ENCODE measurements around the gene IRAK1. TPM values are rescaled to one million over a fixed set of nuclear protein-coding genes. Genes with fewer than 3 reads are reported as not detected.
"Not testable (repeated sequence)": the region's sequence is repeated elsewhere in the genome, so short reads cannot be mapped to it uniquely, and the experiment has no call there.

IRAK1 gene
- total RNA-seq, 1 donor from 2014 or later: 86.1 TPM

DNA sequence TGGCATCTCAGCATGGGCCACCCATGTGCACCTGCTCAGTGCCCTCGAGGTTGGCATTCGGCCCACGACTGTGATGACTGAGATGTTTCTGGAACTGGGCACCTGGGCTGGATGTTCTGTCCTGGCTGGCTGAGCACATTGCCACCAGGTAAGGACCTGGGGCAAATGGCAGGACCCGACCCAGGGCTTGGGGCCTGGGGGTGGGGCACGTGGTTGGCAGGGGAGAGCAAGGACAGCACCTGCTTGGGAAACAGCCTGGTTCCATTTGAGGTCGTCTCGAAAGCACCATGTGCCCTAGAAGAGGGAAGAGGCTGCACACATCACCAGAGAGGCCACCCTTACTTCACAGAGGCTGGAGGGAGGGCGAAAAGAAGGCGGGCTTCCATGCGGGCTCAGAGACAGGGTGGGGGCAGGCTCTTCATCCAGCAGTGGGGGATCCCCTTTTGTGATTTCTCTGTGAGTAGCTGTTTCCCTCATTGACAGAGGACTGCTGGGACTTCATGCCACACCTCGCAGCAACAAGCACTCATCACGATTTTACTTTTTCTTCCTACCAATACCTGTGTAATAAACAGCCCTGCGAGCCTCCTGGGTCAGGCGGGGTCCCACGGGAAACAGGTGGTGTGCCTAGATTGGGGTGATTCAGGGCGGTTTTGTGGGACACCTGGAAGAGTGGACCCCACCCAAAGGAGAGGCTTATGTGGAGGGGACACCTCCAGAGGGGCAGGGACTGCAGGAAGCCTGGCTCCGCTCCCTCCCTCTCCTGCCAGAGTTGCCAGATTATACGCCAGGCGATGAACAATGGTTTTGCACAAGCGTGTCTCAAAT is 35.1 kb downstream of the IRAK1 start:
- no peak for DNase-seq (ENCODE audit: extremely low spot score, unreplicated experiment)
- Mint-ChIP-seq H3K4me1 (ENCODE audit: unreplicated experiment) (peaks cover 6% of the 10 kb centered on the region), H3K4me3 (no peak overlapping the region), H3K27me3 (no peaks in the 10 kb centered on the region), H3K36me3 (peaks cover 5% of the 10 kb centered on the region), H3K9me3 (no peaks in the 10 kb centered on the region), H3K27ac (no peak overlapping the region)
- TF ChIP-seq, protein P1, sequence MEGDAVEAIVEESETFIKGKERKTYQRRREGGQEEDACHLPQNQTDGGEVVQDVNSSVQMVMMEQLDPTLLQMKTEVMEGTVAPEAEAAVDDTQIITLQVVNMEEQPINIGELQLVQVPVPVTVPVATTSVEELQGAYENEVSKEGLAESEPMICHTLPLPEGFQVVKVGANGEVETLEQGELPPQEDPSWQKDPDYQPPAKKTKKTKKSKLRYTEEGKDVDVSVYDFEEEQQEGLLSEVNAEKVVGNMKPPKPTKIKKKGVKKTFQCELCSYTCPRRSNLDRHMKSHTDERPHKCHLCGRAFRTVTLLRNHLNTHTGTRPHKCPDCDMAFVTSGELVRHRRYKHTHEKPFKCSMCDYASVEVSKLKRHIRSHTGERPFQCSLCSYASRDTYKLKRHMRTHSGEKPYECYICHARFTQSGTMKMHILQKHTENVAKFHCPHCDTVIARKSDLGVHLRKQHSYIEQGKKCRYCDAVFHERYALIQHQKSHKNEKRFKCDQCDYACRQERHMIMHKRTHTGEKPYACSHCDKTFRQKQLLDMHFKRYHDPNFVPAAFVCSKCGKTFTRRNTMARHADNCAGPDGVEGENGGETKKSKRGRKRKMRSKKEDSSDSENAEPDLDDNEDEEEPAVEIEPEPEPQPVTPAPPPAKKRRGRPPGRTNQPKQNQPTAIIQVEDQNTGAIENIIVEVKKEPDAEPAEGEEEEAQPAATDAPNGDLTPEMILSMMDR (conservative IDR thresholded peaks at IDR 0.05): no peak

DNA sequence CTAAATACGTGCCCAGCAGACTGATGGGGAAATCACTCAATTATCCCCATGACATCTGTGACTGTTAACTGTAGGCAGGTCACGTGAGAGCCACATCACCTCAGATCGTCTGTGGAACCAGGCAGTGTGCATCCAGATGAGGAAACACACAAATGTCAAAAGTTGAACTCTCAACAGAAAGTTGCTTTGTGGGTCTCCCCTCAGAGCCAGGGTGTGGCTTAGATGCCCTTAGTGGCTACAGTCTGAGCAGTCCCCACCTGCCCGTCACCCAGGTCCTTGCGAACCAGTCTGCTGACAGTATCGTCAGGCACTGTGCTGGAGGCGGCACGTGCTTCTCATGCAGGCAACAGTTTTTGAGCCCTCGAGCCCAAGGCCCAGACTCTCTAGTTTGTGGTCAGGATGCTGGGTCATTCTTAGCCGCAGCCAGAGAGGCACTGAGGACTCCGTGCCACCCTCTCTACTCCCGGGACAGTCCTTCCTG is 36.3 kb downstream of the IRAK1 start:
- no peaks in the 10 kb centered on the region for H3K27me3 Mint-ChIP-seq
- peaks cover 5% of the 10 kb centered on the region for H3K36me3 Mint-ChIP-seq
- H3K4me1 Mint-ChIP-seq (ENCODE audit: unreplicated experiment): peaks cover 6% of the 10 kb centered on the region
- no peak for DNase-seq (ENCODE audit: extremely low spot score, unreplicated experiment)
- H3K4me3 Mint-ChIP-seq: no peak overlapping the region
- TF ChIP-seq, protein P1 (conservative IDR thresholded peaks at IDR 0.05): no peak
- H3K27ac Mint-ChIP-seq: no peak overlapping the region
- no peaks in the 10 kb centered on the region for H3K9me3 Mint-ChIP-seq

DNA sequence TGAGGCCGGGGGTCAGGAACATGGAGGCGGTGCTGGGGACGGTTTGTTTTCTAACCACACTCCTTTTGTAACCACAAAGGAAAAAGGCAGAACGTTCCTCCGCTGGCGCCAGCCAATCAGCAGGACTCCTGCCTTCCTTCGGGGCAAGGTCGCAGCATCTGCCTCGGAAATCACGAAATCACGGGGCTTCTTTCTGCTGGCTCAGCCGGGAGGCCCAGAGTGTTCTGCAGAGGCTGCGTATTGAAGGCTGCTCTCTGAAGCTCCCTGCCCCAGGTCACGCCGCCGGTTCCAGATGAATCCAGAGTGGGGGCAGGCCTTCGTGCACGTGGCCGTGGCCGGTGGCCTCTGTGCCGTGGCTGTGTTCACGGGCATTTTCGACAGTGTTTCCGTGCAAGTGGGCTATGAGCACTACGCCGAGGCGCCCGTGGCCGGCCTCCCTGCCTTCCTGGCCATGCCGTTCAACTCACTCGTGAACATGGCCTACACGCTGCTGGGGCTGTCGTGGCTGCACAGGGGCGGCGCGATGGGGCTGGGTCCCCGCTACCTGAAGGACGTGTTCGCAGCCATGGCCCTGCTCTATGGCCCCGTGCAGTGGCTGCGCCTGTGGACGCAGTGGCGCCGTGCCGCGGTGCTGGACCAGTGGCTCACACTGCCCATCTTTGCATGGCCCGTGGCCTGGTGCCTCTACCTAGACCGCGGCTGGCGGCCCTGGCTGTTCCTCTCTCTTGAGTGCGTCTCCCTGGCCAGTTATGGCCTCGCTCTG is 37.8 kb downstream of the IRAK1 start:
- Mint-ChIP-seq H3K9me3 (no peaks in the 10 kb centered on the region), H3K27ac (peak overlapping the region; percentile 24), H3K36me3 (peaks cover 5% of the 10 kb centered on the region), H3K4me3 (no peak overlapping the region), H3K27me3 (no peaks in the 10 kb centered on the region), H3K4me1 (ENCODE audit: unreplicated experiment) (peaks cover 6% of the 10 kb centered on the region)
- DNase-seq (ENCODE audit: extremely low spot score, unreplicated experiment): no peak
- TF ChIP-seq, protein P1 (conservative IDR thresholded peaks at IDR 0.05): no peak

DNA sequence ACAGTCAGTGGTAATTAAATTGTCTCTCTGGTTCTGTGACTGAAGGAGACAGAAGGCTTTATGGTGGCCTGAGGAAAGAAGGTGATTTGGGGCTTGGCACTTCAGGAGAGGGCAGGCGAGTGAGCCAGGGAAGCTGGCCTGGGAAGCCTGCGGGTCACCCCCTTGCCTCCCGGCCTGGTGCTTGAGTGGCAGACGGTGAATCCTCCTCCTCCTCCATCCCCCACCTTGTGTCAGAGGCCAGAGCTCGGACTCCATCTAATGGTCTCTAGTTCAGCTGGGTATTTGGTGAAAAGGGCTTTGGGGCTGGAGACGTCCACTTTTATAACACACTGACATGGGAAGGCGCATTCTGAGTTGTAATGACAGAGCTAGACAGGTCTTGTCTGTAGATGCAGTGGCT is 38.5 kb downstream of the IRAK1 start:
- DNase-seq (ENCODE audit: extremely low spot score, unreplicated experiment): no peak
- H3K36me3 Mint-ChIP-seq: peaks cover 5% of the 10 kb centered on the region
- no peaks in the 10 kb centered on the region for H3K27me3 Mint-ChIP-seq
- peaks cover 6% of the 10 kb centered on the region for H3K4me1 Mint-ChIP-seq (ENCODE audit: unreplicated experiment)
- H3K9me3 Mint-ChIP-seq: no peaks in the 10 kb centered on the region
- TF ChIP-seq, protein P1 (conservative IDR thresholded peaks at IDR 0.05): no peak
- H3K4me3 Mint-ChIP-seq: no peak overlapping the region
- peak overlapping the region; percentile 24 for H3K27ac Mint-ChIP-seq

DNA sequence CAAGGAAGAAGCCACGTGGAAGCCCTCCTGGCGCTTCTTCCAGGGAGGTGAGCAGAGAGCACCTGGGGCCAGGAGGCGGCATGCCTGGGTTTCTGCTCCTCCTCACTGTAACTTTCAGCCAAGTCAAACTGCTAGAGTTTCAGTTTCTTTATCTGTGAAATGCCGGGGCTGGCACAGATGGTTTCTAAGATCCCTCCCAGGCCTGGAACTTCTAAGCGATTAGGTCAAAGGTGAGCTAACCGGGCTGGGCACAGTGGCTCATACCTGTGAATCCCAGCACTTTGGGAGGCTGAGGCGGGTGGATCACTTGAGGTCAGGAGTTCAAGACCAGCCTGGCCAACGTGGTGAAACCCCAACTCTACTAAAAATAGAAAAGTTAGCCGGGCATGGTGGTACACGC is 39.3 kb downstream of the IRAK1 start:
- not testable (repeated sequence) for H3K4me1 Mint-ChIP-seq (ENCODE audit: unreplicated experiment); H3K36me3 Mint-ChIP-seq; H3K4me3 Mint-ChIP-seq; DNase-seq (ENCODE audit: extremely low spot score, unreplicated experiment); H3K9me3 Mint-ChIP-seq; H3K27ac Mint-ChIP-seq; H3K27me3 Mint-ChIP-seq

Measured in type B pancreatic cell (in vitro differentiated cells).